Neural cell (in vitro differentiated cells): ENCODE data around the gene FHOD3. TPM values are rescaled to one million over a fixed set of nuclear protein-coding genes. Genes with fewer than 3 reads are reported as not detected.

Source experiments
- H2AFZ ChIP-seq: fragments of 200-600, 300-800 bp; sonication (generic), shearing (Covaris generic); 2 replicates; pipeline ENCODE4 v1.6.0; 2014; ENCODE audit warnings: low read depth, mild to moderate bottlenecking, antibody characterized with exemption, low read length, moderate library complexity
- H3F3A ChIP-seq: fragments of 200-600 bp; shearing (Covaris generic); 2 replicates; pipeline ENCODE4 v1.6.1; 2016; ENCODE audit warnings: mild to moderate bottlenecking, moderate library complexity, mixed read lengths, antibody characterized with exemption, low read length; ENCODE audit not compliant: insufficient read depth, poor library complexity, severe bottlenecking
- H3K27ac ChIP-seq: fragments of 200-600, 300-800 bp; sonication (generic), shearing (Covaris generic); 2 replicates; pipeline ENCODE4 v1.5.1; 2014; ENCODE audit warnings: mild to moderate bottlenecking, low read length, moderate library complexity
- H3K27me3 ChIP-seq: fragments of 300-800, 200-600 bp; sonication (generic), shearing (Covaris generic); 2 replicates; pipeline ENCODE4 v1.6.0; 2014; ENCODE audit warnings: mild to moderate bottlenecking, low read depth, low read length, moderate library complexity; ENCODE audit not compliant: insufficient read depth
- H3K36me3 ChIP-seq: fragments of 300-800, 200-600 bp; sonication (generic), shearing (Covaris generic); 2 replicates; pipeline ENCODE4 v1.5.1; 2014; ENCODE audit warnings: mild to moderate bottlenecking, antibody characterized with exemption, low read length, moderate library complexity; ENCODE audit not compliant: insufficient read depth
- H3K4me2 ChIP-seq: fragments of 300-800, 200-600 bp; sonication (generic), shearing (Covaris generic); 2 replicates; pipeline ENCODE4 v1.6.0; 2014; ENCODE audit warnings: mild to moderate bottlenecking, low read length
- H3K4me3 ChIP-seq: fragments of 300-800, 200-600 bp; sonication (generic), shearing (Covaris generic); 2 replicates; pipeline ENCODE4 v1.5.1; 2014; ENCODE audit warnings: mild to moderate bottlenecking, low read length, moderate library complexity
- H3K79me2 ChIP-seq: fragments of 200-600 bp; shearing (Covaris generic); replicated peaks from 2 replicates; pipeline ENCODE4 v1.6.0; 2014; ENCODE audit warnings: mild to moderate bottlenecking, low read length, moderate library complexity; ENCODE audit not compliant: insufficient read depth
- H3K9ac ChIP-seq: fragments of 300-800, 200-600 bp; sonication (generic), shearing (Covaris generic); 2 replicates; pipeline ENCODE4 v1.6.1; 2016; ENCODE audit warnings: mild to moderate bottlenecking, low read length, mixed read lengths
- H3K9me2 ChIP-seq: fragments of 200-600 bp; shearing (Covaris generic); 2 replicates; pipeline ENCODE4 v1.6.1; 2016; ENCODE audit warnings: mild to moderate bottlenecking, low read length, mixed read lengths; ENCODE audit not compliant: insufficient read depth
- H3K9me3 ChIP-seq: fragments of 200-600, 300-800 bp; sonication (generic), shearing (Covaris generic); 2 replicates; pipeline ENCODE4 v1.6.1; 2016; ENCODE audit warnings: mild to moderate bottlenecking, mixed run types, low read length, moderate library complexity, mixed read lengths
- H4K20me1 ChIP-seq: fragments of 200-600 bp; shearing (Covaris generic); 2 replicates; pipeline ENCODE4 v1.6.1; 2016; ENCODE audit warnings: mild to moderate bottlenecking, mixed run types; ENCODE audit not compliant: insufficient read depth
- EP300 ChIP-seq: fragments of 450-650 bp; conservative IDR thresholded peaks from 2 replicates; pipeline ENCODE4 v1.6.1; 2014; ENCODE audit warnings: antibody characterized with exemption, mild to moderate bottlenecking, moderate library complexity; ENCODE audit not compliant: poor library complexity, severe bottlenecking
- EZH2 ChIP-seq: fragments of 200-600, 300-800 bp; shearing (Covaris generic), sonication (generic); IDR thresholded peaks from 2 replicates; pipeline ENCODE4 v1.6.1; 2014; ENCODE audit warnings: antibody characterized with exemption, low read length, borderline replicate concordance, mild to moderate bottlenecking; ENCODE audit not compliant: insufficient read depth, poor library complexity, severe bottlenecking
- MXI1 ChIP-seq: fragments of 450-650 bp; conservative IDR thresholded peaks from 2 replicates; pipeline ENCODE4 v1.6.1; 2014; ENCODE audit warnings: antibody characterized with exemption, mild to moderate bottlenecking; ENCODE audit not compliant: poor library complexity, severe bottlenecking
- POLR2AphosphoS5 ChIP-seq: IDR thresholded peaks from 2 replicates; pipeline ENCODE4 v1.6.1; 2012
- RAD21 ChIP-seq: fragments of 450-650 bp; conservative IDR thresholded peaks from 2 replicates; pipeline ENCODE4 v1.6.1; 2014; ENCODE audit warnings: antibody characterized with exemption, mild to moderate bottlenecking, moderate library complexity
- SMC3 ChIP-seq: fragments of 450-650 bp; conservative IDR thresholded peaks from 2 replicates; pipeline ENCODE4 v1.6.1; 2014; ENCODE audit warnings: antibody characterized with exemption, mild to moderate bottlenecking, moderate library complexity; ENCODE audit not compliant: poor library complexity
- TAF1 ChIP-seq: IDR thresholded peaks from 2 replicates; pipeline ENCODE4 v1.6.1; 2012; ENCODE audit warnings: low read depth
- polyA plus RNA-seq: library from polyadenylated mRNA; depleted of rRNA; stranded (reverse); fragments of >200 nt; gene quantifications from 2 replicates; pipeline ENCODE4 v1.2.3, GENCODE V29; 2014
- TF ChIP-seq, protein P1 (sequence below): fragments of 450-650 bp; IDR thresholded peaks from 2 replicates; pipeline ENCODE4 v1.5.1; 2014; ENCODE audit warnings: antibody characterized with exemption, mild to moderate bottlenecking, moderate library complexity; ENCODE audit not compliant: poor library complexity, severe bottlenecking
- TF ChIP-seq, protein P2 (sequence below): IDR thresholded peaks from 2 replicates; pipeline ENCODE4 v1.6.1; 2012; ENCODE audit warnings: borderline replicate concordance

The FHOD3 gene
- polyA plus RNA-seq, 1 donor from 2014 or later, result 19.4 TPM

DNA sequence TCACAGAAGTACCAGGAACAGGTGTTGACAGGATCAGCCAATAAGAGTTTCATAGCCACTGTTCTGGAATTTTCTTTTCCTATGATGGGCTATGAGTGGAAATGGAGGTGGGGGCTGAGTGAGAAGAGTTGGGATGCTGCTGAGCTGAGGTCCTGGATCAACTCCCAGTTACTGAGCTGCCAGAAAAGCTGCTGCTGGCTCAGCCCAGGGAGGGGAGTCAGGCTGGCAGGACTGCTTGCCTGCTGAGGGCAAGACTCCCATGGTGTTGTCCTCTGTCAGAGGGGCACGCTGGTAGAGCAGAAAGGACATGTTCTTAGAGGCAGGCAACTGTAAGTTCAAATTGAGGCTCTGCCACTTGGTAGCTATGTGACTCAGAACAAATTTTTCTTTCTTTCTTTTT, 519.5 kb downstream of the FHOD3 start:
- Histone ChIP-seq H3K79me2 (peaks cover 8% of the 10 kb centered on the region), H4K20me1 (no peaks in the 10 kb centered on the region), H3K4me2 (no peak overlapping the region), H3K27me3 (no peaks in the 10 kb centered on the region), H3K36me3 (peaks cover 10% of the 10 kb centered on the region), H3K9me2 (no peaks in the 10 kb centered on the region), H3K9me3 (no peaks in the 10 kb centered on the region), H2AFZ (no peak overlapping the region), H3K27ac (no peak overlapping the region), H3F3A (no peaks in the 10 kb centered on the region), H3K4me3 (no peak overlapping the region), H3K9ac (no peak overlapping the region)
- TF ChIP-seq, protein P1, sequence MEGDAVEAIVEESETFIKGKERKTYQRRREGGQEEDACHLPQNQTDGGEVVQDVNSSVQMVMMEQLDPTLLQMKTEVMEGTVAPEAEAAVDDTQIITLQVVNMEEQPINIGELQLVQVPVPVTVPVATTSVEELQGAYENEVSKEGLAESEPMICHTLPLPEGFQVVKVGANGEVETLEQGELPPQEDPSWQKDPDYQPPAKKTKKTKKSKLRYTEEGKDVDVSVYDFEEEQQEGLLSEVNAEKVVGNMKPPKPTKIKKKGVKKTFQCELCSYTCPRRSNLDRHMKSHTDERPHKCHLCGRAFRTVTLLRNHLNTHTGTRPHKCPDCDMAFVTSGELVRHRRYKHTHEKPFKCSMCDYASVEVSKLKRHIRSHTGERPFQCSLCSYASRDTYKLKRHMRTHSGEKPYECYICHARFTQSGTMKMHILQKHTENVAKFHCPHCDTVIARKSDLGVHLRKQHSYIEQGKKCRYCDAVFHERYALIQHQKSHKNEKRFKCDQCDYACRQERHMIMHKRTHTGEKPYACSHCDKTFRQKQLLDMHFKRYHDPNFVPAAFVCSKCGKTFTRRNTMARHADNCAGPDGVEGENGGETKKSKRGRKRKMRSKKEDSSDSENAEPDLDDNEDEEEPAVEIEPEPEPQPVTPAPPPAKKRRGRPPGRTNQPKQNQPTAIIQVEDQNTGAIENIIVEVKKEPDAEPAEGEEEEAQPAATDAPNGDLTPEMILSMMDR, result no peak
- TF ChIP-seq EZH2 (no peak), POLR2AphosphoS5 (no peak), RAD21 (no peak), MXI1 (no peak), EP300 (no peak), SMC3 (no peak), TAF1 (no peak)
- TF ChIP-seq, protein P2, sequence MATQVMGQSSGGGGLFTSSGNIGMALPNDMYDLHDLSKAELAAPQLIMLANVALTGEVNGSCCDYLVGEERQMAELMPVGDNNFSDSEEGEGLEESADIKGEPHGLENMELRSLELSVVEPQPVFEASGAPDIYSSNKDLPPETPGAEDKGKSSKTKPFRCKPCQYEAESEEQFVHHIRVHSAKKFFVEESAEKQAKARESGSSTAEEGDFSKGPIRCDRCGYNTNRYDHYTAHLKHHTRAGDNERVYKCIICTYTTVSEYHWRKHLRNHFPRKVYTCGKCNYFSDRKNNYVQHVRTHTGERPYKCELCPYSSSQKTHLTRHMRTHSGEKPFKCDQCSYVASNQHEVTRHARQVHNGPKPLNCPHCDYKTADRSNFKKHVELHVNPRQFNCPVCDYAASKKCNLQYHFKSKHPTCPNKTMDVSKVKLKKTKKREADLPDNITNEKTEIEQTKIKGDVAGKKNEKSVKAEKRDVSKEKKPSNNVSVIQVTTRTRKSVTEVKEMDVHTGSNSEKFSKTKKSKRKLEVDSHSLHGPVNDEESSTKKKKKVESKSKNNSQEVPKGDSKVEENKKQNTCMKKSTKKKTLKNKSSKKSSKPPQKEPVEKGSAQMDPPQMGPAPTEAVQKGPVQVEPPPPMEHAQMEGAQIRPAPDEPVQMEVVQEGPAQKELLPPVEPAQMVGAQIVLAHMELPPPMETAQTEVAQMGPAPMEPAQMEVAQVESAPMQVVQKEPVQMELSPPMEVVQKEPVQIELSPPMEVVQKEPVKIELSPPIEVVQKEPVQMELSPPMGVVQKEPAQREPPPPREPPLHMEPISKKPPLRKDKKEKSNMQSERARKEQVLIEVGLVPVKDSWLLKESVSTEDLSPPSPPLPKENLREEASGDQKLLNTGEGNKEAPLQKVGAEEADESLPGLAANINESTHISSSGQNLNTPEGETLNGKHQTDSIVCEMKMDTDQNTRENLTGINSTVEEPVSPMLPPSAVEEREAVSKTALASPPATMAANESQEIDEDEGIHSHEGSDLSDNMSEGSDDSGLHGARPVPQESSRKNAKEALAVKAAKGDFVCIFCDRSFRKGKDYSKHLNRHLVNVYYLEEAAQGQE, result no peak

DNA sequence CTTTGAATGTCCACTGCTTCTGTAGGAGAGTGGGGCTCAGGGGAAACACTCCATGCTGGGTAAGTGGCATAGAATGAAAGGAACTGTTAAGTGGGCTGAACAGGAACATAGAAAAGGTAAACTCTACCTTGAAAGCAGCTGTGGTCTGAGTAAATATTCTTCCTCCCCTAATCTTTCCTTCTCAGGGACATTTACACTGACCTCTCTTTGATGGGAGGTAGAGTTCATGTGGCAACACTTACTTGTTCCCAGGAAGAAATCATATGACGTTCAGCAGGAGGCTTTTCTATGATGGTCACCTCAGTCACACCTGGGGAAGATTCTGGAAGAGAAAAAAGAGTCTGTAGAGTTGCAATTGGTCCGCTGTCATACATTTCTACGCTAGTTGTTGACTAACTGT, 521.1 kb downstream of the FHOD3 start:
- Histone ChIP-seq H3K27ac (no peak overlapping the region), H2AFZ (no peak overlapping the region), H3K4me2 (no peak overlapping the region), H3K27me3 (no peaks in the 10 kb centered on the region), H4K20me1 (no peaks in the 10 kb centered on the region), H3F3A (no peaks in the 10 kb centered on the region), H3K4me3 (no peak overlapping the region), H3K9ac (no peak overlapping the region), H3K36me3 (peaks cover 10% of the 10 kb centered on the region), H3K79me2 (peaks cover 8% of the 10 kb centered on the region), H3K9me2 (no peaks in the 10 kb centered on the region), H3K9me3 (no peaks in the 10 kb centered on the region)
- TF ChIP-seq, protein P2, result no peak
- no peak for TF ChIP-seq EZH2
